GM21447 (cell line): ENCODE results near the gene MSI2.

Experiments used
- ATAC-seq: cut with Tn5 transposase; IDR thresholded peaks from one replicate; pipeline ENCODE4 v1.9.1; 2021; ENCODE audit not compliant: unreplicated experiment

MSI2 gene

GRCh38 chr17:57448759-57449283, 192.5 kb downstream of the MSI2 start:
- ATAC-seq: no peak

- ATAC-seq: no peak
Measured at GRCh38 chr17:57451191-57451590, 194.9 kb downstream of the MSI2 start.

- no peak for ATAC-seq
Measured at GRCh38 chr17:57451643-57452042, 195.3 kb downstream of the MSI2 start.

GRCh38 chr17:57453841-57454425, 197.6 kb downstream of the MSI2 start:
- ATAC-seq: no peak

GRCh38 chr17:57454729-57455062, 198.4 kb downstream of the MSI2 start:
- ATAC-seq: no peak

GRCh38 chr17:57455063-57455914, 199.0 kb downstream of the MSI2 start:
- peak; percentile 74 for ATAC-seq

GRCh38 chr17:57456622-57457021, 200.3 kb downstream of the MSI2 start:
- ATAC-seq: no peak

GRCh38 chr17:57457188-57457587, 200.9 kb downstream of the MSI2 start:
- no peak for ATAC-seq

GRCh38 chr17:57458718-57459285, 202.5 kb downstream of the MSI2 start:
- ATAC-seq: no peak

GRCh38 chr17:57459286-57459915, 203.1 kb downstream of the MSI2 start:
- no peak for ATAC-seq

GRCh38 chr17:57461082-57461481, 204.8 kb downstream of the MSI2 start:
- no peak for ATAC-seq

GRCh38 chr17:57462007-57462579, 205.8 kb downstream of the MSI2 start:
- ATAC-seq: no peak

GRCh38 chr17:57463103-57463885, 207.0 kb downstream of the MSI2 start:
- ATAC-seq: peak; percentile 83

- no peak for ATAC-seq
Measured at GRCh38 chr17:57464191-57464864, 208.0 kb downstream of the MSI2 start.

- no peak for ATAC-seq
Measured at GRCh38 chr17:57465610-57466009, 209.3 kb downstream of the MSI2 start.

GRCh38 chr17:57466017-57466471, 209.7 kb downstream of the MSI2 start:
- ATAC-seq: no peak

- ATAC-seq: no peak
Measured at GRCh38 chr17:57466521-57466920, 210.2 kb downstream of the MSI2 start.

GRCh38 chr17:57467226-57467625, 210.9 kb downstream of the MSI2 start:
- no peak for ATAC-seq

- ATAC-seq: no peak
Measured at GRCh38 chr17:57467801-57468200, 211.5 kb downstream of the MSI2 start.
